Activated CD8-positive, alpha-beta T cell treated with anti-CD3 and anti-CD28 coated beads, Interleukin-2, amount 10 ng/mL, durations not matched to agents 7 days and 5 days (primary cell): ENCODE results near the gene QDPR. TPM values are rescaled to one million over a fixed set of nuclear protein-coding genes. Genes with fewer than 3 reads are reported as not detected.
A peak's percentile ranks its signal among the peaks of the same experiment; 100 is the strongest.

Experiments used
- ATAC-seq: fragments of 150-1000 bp; cut with Tn5 transposase; one replicate; pipeline ENCODE4 v1.10.0; 2021; ENCODE audit warnings: moderate library complexity
- CTCF ChIA-PET: fragments of 350-600 bp; sonication (Branson Sonifier 250); formaldehyde crosslinking; loops from one replicate; lab custom pipeline; 2021; ENCODE audit warnings: antibody characterized with exemption; lab: Charles Lee
- POLR2A ChIA-PET: fragments of 350-600 bp; sonication (Branson Sonifier 250); formaldehyde crosslinking; loops from one replicate; lab custom pipeline; 2021; ENCODE audit warnings: antibody characterized with exemption; lab: Charles Lee
- DNase-seq: peaks from one replicate; pipeline ENCODE4 v3.0.0-alpha.2; 2020
- H3K27ac Mint-ChIP-seq: one replicate; pipeline ENCODE4 v1.8.0; 2021; ENCODE audit warnings: mild to moderate bottlenecking, mixed read lengths
- H3K27me3 Mint-ChIP-seq: one replicate; pipeline ENCODE4 v1.8.0; 2021; ENCODE audit warnings: low read depth, mixed read lengths
- H3K36me3 Mint-ChIP-seq: one replicate; pipeline ENCODE4 v1.8.0; 2021; ENCODE audit warnings: low read depth, mixed read lengths
- H3K4me1 Mint-ChIP-seq: one replicate; pipeline ENCODE4 v1.8.0; 2021; ENCODE audit warnings: low read depth, mixed read lengths
- H3K4me3 Mint-ChIP-seq: one replicate; pipeline ENCODE4 v1.8.0; 2021; ENCODE audit warnings: mild to moderate bottlenecking, mixed read lengths
- H3K9me3 Mint-ChIP-seq: one replicate; pipeline ENCODE4 v1.8.0; 2022; ENCODE audit warnings: mixed read lengths; ENCODE audit not compliant: insufficient read depth
- total RNA-seq, 2 experiments: library from RNA; stranded (reverse); gene quantifications; one replicate each; pipeline ENCODE4 v1.2.3, GENCODE V29; 2021

Gene QDPR
- total RNA-seq, 2 experiments from 2014 or later = 20.0 to 21.2 TPM

- DNase-seq (no peak), ATAC-seq (no peak)
- no peak overlapping the region for H3K4me3 Mint-ChIP-seq
- H3K36me3 Mint-ChIP-seq = no peaks in the 10 kb centered on the region
- POLR2A ChIA-PET = no interaction called here
- CTCF ChIA-PET = interaction anchor here (0.9 kb wide), 1 partner anchor 51 kb away, joined by 4 read pairs; no protein-coding TSS in a partner anchor
- H3K27me3 Mint-ChIP-seq = peaks cover 30% of the 10 kb centered on the region
- H3K9me3 Mint-ChIP-seq = no peaks in the 10 kb centered on the region
- no peaks in the 10 kb centered on the region for H3K4me1 Mint-ChIP-seq
- H3K27ac Mint-ChIP-seq = no peak overlapping the region
Measured at GRCh38 chr4:17523662-17524061, 11.8 kb upstream of the QDPR start.

GRCh38 chr4:17521595-17521994 is 9.7 kb upstream of the QDPR start:
- H3K36me3 Mint-ChIP-seq = no peaks in the 10 kb centered on the region
- ChIA-PET CTCF (interaction anchor here (1.0 to 1.3 kb wide), 2 partner anchors 20 to 28 kb away, joined by 3 read pairs; no protein-coding TSS in a partner anchor), POLR2A (no interaction called here)
- H3K4me3 Mint-ChIP-seq = no peak overlapping the region
- H3K4me1 Mint-ChIP-seq = no peaks in the 10 kb centered on the region
- H3K27ac Mint-ChIP-seq = no peak overlapping the region
- ATAC-seq (no peak), DNase-seq (no peak)
- H3K27me3 Mint-ChIP-seq = peaks cover 26% of the 10 kb centered on the region
- H3K9me3 Mint-ChIP-seq = no peaks in the 10 kb centered on the region

GRCh38 chr4:17517664-17518063 is 5.8 kb upstream of the QDPR start:
- Mint-ChIP-seq H3K9me3 (no peaks in the 10 kb centered on the region), H3K36me3 (no peaks in the 10 kb centered on the region), H3K27ac (no peak overlapping the region), H3K27me3 (peaks cover 25% of the 10 kb centered on the region), H3K4me3 (no peak overlapping the region), H3K4me1 (peaks cover 4% of the 10 kb centered on the region)
- ATAC-seq = no peak
- ChIA-PET CTCF (interaction anchor here (0.5 kb wide), 1 partner anchor 57 kb away, joined by 3 read pairs; no protein-coding TSS in a partner anchor), POLR2A (no interaction called here)
- DNase-seq = no peak

DNA sequence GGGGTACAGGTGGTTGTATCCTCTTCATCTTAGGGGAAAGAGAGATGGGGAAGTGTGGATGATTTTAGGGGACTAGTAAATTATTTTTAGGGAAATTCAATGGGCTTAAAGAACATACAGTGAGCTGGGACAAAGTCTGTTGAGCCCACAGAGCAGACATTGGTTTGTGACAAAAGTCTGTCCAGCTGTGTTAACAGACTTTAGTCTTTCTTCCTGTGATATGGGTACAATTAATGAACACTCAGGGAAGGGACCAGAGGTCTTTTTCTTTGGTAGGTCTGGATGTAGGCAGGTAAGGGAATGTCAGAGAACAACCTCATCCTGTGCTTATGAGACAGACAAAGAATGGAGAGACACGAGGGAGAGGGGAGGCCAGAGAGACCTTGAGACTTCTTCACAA is 5.1 kb upstream of the QDPR start:
- no peaks in the 10 kb centered on the region for H3K36me3 Mint-ChIP-seq
- H3K4me1 Mint-ChIP-seq = peaks cover 8% of the 10 kb centered on the region

DNA sequence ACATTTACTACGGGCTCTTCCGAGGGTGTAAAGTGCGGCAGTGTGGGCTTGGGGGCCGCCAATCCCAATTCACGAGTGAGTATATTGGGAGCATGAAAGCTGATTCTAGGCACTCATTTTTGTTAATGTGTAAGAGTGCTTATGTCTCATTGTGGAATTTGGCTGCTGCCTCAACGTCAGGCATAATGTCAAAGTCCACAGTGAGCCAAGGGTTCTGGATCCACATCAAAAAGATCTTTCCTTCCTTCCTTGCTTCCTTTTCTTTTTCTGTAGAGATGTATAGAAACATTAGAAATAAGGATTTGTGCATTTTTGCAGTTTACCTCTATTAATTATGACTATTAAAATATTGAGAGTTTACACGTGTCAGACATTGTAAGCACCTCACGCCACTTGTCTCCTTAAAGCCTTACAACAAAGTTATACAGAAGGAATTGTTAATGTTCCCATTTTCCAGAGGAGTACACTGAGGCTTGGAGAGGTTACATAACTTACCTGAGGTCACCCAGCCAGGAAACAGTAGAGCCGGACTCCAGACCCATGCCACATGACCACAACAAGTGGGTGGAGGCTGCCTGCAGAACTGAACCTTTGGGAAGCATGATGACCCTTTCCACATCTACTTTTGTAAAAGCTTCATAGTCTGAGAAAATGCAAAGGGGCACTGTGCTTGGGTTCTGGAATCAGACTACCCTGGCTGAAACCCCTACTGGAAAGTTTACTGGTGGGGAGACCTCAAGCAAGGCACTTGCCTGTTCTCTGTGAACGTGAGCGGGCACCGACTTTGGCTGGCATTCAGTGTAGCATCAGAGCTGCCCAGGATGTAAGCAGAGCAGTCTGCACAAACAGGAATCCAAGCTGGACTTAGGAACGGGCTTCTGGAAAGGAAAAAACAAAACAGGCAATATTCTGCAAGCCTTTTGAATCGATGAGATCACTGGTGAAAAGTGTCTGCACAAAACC is 3.8 kb upstream of the QDPR start:
- Mint-ChIP-seq H3K27ac (no peak overlapping the region), H3K4me3 (no peak overlapping the region), H3K27me3 (peaks cover 20% of the 10 kb centered on the region), H3K4me1 (peaks cover 16% of the 10 kb centered on the region), H3K9me3 (no peaks in the 10 kb centered on the region), H3K36me3 (peaks cover 3% of the 10 kb centered on the region)
- ChIA-PET CTCF (interaction anchor here (1.3 kb wide), 1 partner anchor 43 kb away, joined by 4 read pairs; no protein-coding TSS in a partner anchor), POLR2A (no interaction called here)
- DNase-seq (no peak), ATAC-seq (no peak)

More for the DNA sequence above, 5.1 kb upstream of the QDPR start:
- DNase-seq (no peak), ATAC-seq (no peak)
- ChIA-PET CTCF (interaction anchor here (1.3 kb wide), 1 partner anchor 45 kb away, joined by 4 read pairs; no protein-coding TSS in a partner anchor), POLR2A (no interaction called here)
- Mint-ChIP-seq H3K27ac (no peak overlapping the region), H3K27me3 (peaks cover 25% of the 10 kb centered on the region), H3K9me3 (no peaks in the 10 kb centered on the region), H3K4me3 (no peak overlapping the region)

GRCh38 chr4:17514865-17515264 is 3.0 kb upstream of the QDPR start, which contains the start of gene CLRN2:
Gene CLRN2, plus strand, starts transcription at chr4:17515165. Its CDS starts 102 bp downstream, at chr4:17515267.
- POLR2A ChIA-PET = no interaction called here
- Mint-ChIP-seq H3K27me3 (peaks cover 16% of the 10 kb centered on the region), H3K36me3 (peaks cover 5% of the 10 kb centered on the region), H3K4me1 (peaks cover 21% of the 10 kb centered on the region), H3K4me3 (no peak within 1 kb of the TSS), H3K27ac (no peak within 1 kb of the TSS), H3K9me3 (no peaks in the 10 kb centered on the region)
- CTCF ChIA-PET = no interaction called here
- ATAC-seq = no peak
- no peak for DNase-seq

GRCh38 chr4:17512973-17513665 is 1.2 kb upstream of the QDPR start:
- H3K4me3 Mint-ChIP-seq = peak overlapping the region; percentile 59
- ChIA-PET POLR2A (interaction anchor here (0.7 kb wide), 1 partner anchor 101 kb away, joined by 3 read pairs; the partner anchor contains the start of gene MED28), CTCF (interaction anchor here (0.6 to 1.9 kb wide), 9 partner anchors 9 to 293 kb away, joined by 3 to 6 read pairs (median 3); no protein-coding TSS in a partner anchor)
- H3K9me3 Mint-ChIP-seq = no peaks in the 10 kb centered on the region
- H3K27ac Mint-ChIP-seq = no peak overlapping the region
- peaks cover 9% of the 10 kb centered on the region for H3K27me3 Mint-ChIP-seq
- ATAC-seq (no peak), DNase-seq (no peak)
- H3K4me1 Mint-ChIP-seq = peaks cover 21% of the 10 kb centered on the region
- H3K36me3 Mint-ChIP-seq = peaks cover 11% of the 10 kb centered on the region

GRCh38 chr4:17511509-17511949 is 361 bp downstream of the QDPR start:
- CTCF ChIA-PET = interaction anchor here (1.0 kb wide), 1 partner anchor 298 kb away, joined by 3 read pairs; no protein-coding TSS in a partner anchor
- peaks cover 21% of the 10 kb centered on the region for H3K4me1 Mint-ChIP-seq
- H3K27ac Mint-ChIP-seq = peak overlapping the region; percentile 88
- peak; percentile 64 for DNase-seq
- peaks cover 4% of the 10 kb centered on the region for H3K27me3 Mint-ChIP-seq
- H3K4me3 Mint-ChIP-seq = peak overlapping the region; percentile 96
- H3K9me3 Mint-ChIP-seq = no peaks in the 10 kb centered on the region
- POLR2A ChIA-PET = no interaction called here
- H3K36me3 Mint-ChIP-seq = peaks cover 19% of the 10 kb centered on the region
- ATAC-seq = peak; percentile 76

DNA sequence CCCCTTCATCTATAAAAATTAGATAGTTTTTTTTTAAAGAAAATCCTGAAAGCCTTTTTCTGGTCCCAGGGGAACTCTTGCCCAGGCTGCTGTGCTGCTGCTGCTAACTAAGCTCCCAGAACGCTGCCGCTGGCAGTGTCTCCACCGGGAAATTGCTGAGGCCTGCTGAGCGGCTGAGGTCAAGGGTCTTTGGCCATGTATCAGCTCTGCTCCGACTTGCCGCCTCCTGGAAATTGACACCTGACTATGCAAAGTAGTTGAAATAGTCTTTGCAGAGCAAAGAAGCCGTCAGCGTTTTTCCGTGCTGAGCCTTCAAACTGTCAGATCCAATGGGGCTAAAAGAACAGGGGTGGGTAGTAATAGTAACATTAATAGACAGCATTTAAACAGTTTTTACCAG is 839 bp downstream of the QDPR start:
- peaks cover 22% of the 10 kb centered on the region for H3K36me3 Mint-ChIP-seq
- ChIA-PET POLR2A (no interaction called here), CTCF (interaction anchor here (1.0 kb wide), 1 partner anchor 299 kb away, joined by 3 read pairs; no protein-coding TSS in a partner anchor)
- H3K4me1 Mint-ChIP-seq = peaks cover 21% of the 10 kb centered on the region
- peak overlapping the region; percentile 88 for H3K27ac Mint-ChIP-seq
- peak overlapping the region; percentile 96 for H3K4me3 Mint-ChIP-seq
- no peaks in the 10 kb centered on the region for H3K9me3 Mint-ChIP-seq
- ATAC-seq = no peak
- DNase-seq = no peak
- H3K27me3 Mint-ChIP-seq = peaks cover 3% of the 10 kb centered on the region

DNA sequence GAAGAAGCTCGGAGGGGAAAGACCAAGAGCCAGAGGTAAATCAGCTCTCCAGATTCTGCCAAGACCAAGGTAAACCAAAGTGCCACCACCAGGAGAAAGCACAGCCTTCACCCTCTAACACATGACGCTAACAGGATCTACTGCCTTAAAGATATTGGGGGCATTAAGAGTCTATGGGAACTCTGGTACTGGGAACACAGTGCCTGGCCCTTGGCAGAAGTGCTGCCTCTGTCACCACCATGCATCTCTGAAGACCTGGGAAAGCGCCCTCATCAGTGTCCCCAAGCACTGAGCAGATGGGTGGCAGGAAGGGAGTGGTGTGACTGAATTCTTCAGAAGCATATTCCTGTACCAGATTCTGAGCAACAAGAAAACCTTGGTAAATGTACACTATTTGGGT is 1.3 kb downstream of the QDPR start:
- DNase-seq (no peak), ATAC-seq (no peak)
- POLR2A ChIA-PET = interaction anchor here (0.6 kb wide), 1 partner anchor 23 kb away, joined by 3 read pairs; no protein-coding TSS in a partner anchor
- Mint-ChIP-seq H3K36me3 (peaks cover 24% of the 10 kb centered on the region), H3K9me3 (no peaks in the 10 kb centered on the region), H3K27me3 (peaks cover 2% of the 10 kb centered on the region), H3K4me3 (peak overlapping the region; percentile 39), H3K4me1 (peaks cover 21% of the 10 kb centered on the region), H3K27ac (no peak overlapping the region)
- CTCF ChIA-PET = interaction anchor here (0.8 kb wide), 1 partner anchor 38 kb away, joined by 3 read pairs; no protein-coding TSS in a partner anchor

DNA sequence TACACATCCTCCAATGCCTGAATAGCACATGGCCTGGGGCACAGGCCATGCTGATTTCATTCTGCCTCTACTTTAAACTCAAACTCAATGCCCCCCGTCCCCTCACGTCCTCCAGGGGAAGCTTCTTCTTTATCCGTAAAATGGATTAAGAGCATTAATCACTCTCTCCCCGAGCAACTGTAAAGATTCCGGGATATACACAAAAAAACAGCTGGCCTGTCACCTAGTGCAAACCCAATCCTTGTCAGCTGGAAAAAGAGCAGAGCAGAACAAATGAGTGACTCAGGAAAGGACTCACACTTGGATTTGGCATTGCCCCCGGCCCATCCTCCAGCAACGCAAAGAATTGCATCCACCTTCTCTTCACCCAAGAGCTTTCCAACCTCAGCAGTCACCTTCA is 7.8 kb downstream of the QDPR start:
- CTCF ChIA-PET = interaction anchor here (1.1 to 1.3 kb wide), 2 partner anchors 9 to 587 kb away, joined by 3 to 4 read pairs; no protein-coding TSS in a partner anchor
- Mint-ChIP-seq H3K9me3 (no peaks in the 10 kb centered on the region), H3K36me3 (peaks cover 50% of the 10 kb centered on the region), H3K4me1 (peaks cover 13% of the 10 kb centered on the region), H3K27ac (no peak overlapping the region), H3K27me3 (no peaks in the 10 kb centered on the region), H3K4me3 (no peak overlapping the region)
- POLR2A ChIA-PET = no interaction called here
- ATAC-seq (no peak), DNase-seq (no peak)
